Measurements from ENCODE around the gene TNFRSF18.

The TNFRSF18 gene

GRCh38 chr1:1162597-1163537 is 43.5 kb downstream of the TNFRSF18 start:
- DNase-seq = no peak

- no peak for DNase-seq
Observed at GRCh38 chr1:1161683-1162079, 44.7 kb downstream of the TNFRSF18 start.

- DNase-seq = no peak
Observed at GRCh38 chr1:1161078-1161682, 45.2 kb downstream of the TNFRSF18 start.

GRCh38 chr1:1160281-1160930 is 46.0 kb downstream of the TNFRSF18 start:
- no peak for DNase-seq

GRCh38 chr1:1157914-1158710 is 48.3 kb downstream of the TNFRSF18 start:
- peak; percentile 66 to 84 for DNase-seq

GRCh38 chr1:1157426-1157913 is 48.9 kb downstream of the TNFRSF18 start:
- DNase-seq = peak; percentile 49 to 75

GRCh38 chr1:1157033-1157365 is 49.4 kb downstream of the TNFRSF18 start:
- DNase-seq = no peak

- no peak for DNase-seq
Observed at GRCh38 chr1:1156140-1157032, 50.0 kb downstream of the TNFRSF18 start.

GRCh38 chr1:1155258-1155657 is 51.1 kb downstream of the TNFRSF18 start:
- no peak for DNase-seq

- DNase-seq = no peak
Observed at GRCh38 chr1:1153874-1154273, 52.5 kb downstream of the TNFRSF18 start.
